ENCODE measurements around the gene PPARA.

PPARA gene

DNA sequence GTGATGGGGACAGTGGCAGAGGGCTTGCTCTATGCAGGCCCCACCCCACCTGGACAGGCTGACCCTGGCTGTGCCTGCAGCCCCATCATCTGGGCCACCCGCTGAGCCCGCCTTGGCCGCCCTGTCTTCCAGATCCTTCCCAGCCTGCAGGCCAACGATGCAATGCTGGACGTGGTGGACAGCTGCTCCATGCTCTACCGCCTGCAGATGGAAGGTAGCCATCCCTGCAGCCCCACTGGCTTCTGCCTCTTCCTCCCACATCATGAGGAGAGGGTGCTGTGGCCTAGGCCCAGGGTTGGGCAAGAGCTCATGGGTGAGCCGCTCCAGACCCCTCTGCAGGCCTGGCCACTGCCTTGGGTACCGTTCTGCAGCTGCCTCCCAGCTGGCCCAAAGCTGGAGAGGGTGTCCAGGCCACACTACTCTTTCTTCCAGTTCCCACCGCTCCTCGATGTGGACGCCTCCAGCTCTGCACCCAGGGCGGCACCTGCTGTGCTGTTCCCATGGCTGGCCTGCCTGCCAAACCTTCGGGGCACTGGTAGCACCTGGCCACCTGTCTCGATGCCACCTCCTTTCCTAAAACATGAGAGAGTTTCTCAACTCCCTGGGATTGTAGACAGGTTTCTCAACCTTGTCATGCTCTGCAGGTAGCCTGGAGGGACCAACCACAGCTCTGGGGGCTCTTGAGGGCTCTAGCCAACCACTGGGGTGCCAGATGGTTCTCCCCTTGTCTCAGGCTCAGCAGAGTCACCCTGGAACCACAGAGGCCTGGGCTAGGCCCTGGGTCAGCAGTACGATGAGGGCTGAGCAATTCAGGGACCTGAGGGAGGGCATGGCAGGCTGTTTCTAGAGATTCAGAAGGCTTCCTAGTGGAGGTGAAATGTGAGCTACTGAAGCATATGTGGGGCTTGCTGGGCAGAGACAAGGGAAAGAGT is 136.9 kb downstream of the PPARA start:
- H3K9ac ChIP-seq (ENCODE audit: low read length): no peak overlapping the region
- H3K4me3 ChIP-seq (ENCODE audit: low read length): no peak overlapping the region
- peaks cover 2% of the 10 kb centered on the region; the same call in 1 of the 2 replicates for H3K4me1 ChIP-seq (ENCODE audit: low read length)
- no peak overlapping the region for H2AFZ ChIP-seq (ENCODE audit: low read depth, low read length)
- no peaks in the 10 kb centered on the region for H3K9me3 ChIP-seq (ENCODE audit: insufficient read depth, low read length)
- TF ChIP-seq, protein P1, sequence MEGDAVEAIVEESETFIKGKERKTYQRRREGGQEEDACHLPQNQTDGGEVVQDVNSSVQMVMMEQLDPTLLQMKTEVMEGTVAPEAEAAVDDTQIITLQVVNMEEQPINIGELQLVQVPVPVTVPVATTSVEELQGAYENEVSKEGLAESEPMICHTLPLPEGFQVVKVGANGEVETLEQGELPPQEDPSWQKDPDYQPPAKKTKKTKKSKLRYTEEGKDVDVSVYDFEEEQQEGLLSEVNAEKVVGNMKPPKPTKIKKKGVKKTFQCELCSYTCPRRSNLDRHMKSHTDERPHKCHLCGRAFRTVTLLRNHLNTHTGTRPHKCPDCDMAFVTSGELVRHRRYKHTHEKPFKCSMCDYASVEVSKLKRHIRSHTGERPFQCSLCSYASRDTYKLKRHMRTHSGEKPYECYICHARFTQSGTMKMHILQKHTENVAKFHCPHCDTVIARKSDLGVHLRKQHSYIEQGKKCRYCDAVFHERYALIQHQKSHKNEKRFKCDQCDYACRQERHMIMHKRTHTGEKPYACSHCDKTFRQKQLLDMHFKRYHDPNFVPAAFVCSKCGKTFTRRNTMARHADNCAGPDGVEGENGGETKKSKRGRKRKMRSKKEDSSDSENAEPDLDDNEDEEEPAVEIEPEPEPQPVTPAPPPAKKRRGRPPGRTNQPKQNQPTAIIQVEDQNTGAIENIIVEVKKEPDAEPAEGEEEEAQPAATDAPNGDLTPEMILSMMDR (IDR thresholded peaks at IDR 0.05; ENCODE audit: low read depth, low read length): no peak
- TF ChIP-seq EZH2phosphoT487 (IDR thresholded peaks at IDR 0.05; ENCODE audit: low read depth): no peak
- no peak overlapping the region for H3K4me2 ChIP-seq (ENCODE audit: low read length)
- peaks cover 2% of the 10 kb centered on the region for H3K36me3 ChIP-seq (replicated peaks; ENCODE audit: low read depth, low read length)
- H3K79me2 ChIP-seq (ENCODE audit: low read length): no peaks in the 10 kb centered on the region
- no peaks in the 10 kb centered on the region for H4K20me1 ChIP-seq (ENCODE audit: insufficient read depth, low read length)
- H3K27me3 ChIP-seq (ENCODE audit: low read depth, low read length): no peaks in the 10 kb centered on the region
- H3K27ac ChIP-seq (ENCODE audit: low read length): no peak overlapping the region

- no peak overlapping the region for H3K9ac ChIP-seq (ENCODE audit: low read length)
- H4K20me1 ChIP-seq (ENCODE audit: insufficient read depth, low read length): no peaks in the 10 kb centered on the region
- H2AFZ ChIP-seq (ENCODE audit: low read depth, low read length): no peak overlapping the region
- peaks cover 5% of the 10 kb centered on the region for H3K36me3 ChIP-seq (replicated peaks; ENCODE audit: low read depth, low read length)
- H3K27me3 ChIP-seq (ENCODE audit: low read depth, low read length): no peaks in the 10 kb centered on the region
- H3K4me3 ChIP-seq (ENCODE audit: low read length): no peak overlapping the region
- H3K79me2 ChIP-seq (ENCODE audit: low read length): no peaks in the 10 kb centered on the region
- no peak for TF ChIP-seq EZH2phosphoT487 (IDR thresholded peaks at IDR 0.05; ENCODE audit: low read depth)
- TF ChIP-seq, protein P1 (IDR thresholded peaks at IDR 0.05; ENCODE audit: low read depth, low read length): no peak
- H3K4me2 ChIP-seq (ENCODE audit: low read length): no peak overlapping the region
- peaks cover 2% of the 10 kb centered on the region; the same call in 1 of the 2 replicates for H3K4me1 ChIP-seq (ENCODE audit: low read length)
- no peak overlapping the region for H3K27ac ChIP-seq (ENCODE audit: low read length)
- no peaks in the 10 kb centered on the region for H3K9me3 ChIP-seq (ENCODE audit: insufficient read depth, low read length)
These were observed 137.8 kb downstream of the PPARA start for GRCh38 chr22:46287873-46288751.

DNA sequence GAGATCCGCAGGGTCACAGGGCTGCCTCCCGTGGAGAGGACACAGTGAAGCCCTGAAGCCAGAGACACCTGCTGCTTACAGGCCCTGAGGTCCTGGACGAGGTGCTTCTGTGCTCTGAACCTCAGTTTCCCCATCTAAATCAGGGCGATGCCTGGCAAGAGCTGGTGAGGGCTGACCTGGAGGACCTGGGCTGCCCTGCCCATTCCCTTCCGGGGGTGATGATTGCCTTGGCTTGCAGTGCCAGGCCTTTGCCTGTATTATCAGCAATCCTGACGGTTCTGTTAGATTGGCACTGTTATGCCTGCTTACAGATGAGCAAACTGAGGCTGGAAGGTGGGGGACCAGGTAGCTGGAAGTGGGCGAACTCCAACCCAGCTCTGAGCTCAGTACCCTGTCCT is 138.5 kb downstream of the PPARA start:
- Histone ChIP-seq H3K27ac (ENCODE audit: low read length) (no peak overlapping the region), H3K4me3 (ENCODE audit: low read length) (no peak overlapping the region), H3K9ac (ENCODE audit: low read length) (no peak overlapping the region), H3K4me1 (ENCODE audit: low read length) (peaks cover 2% of the 10 kb centered on the region; the same call in 1 of the 2 replicates), H3K79me2 (ENCODE audit: low read length) (no peaks in the 10 kb centered on the region), H2AFZ (ENCODE audit: low read depth, low read length) (no peak overlapping the region), H3K27me3 (ENCODE audit: low read depth, low read length) (no peaks in the 10 kb centered on the region), H3K4me2 (ENCODE audit: low read length) (no peak overlapping the region), H4K20me1 (ENCODE audit: insufficient read depth, low read length) (no peaks in the 10 kb centered on the region), H3K36me3 (replicated peaks; ENCODE audit: low read depth, low read length) (peaks cover 5% of the 10 kb centered on the region), H3K9me3 (ENCODE audit: insufficient read depth, low read length) (no peaks in the 10 kb centered on the region)
- TF ChIP-seq, protein P1 (IDR thresholded peaks at IDR 0.05; ENCODE audit: low read depth, low read length): no peak
- TF ChIP-seq EZH2phosphoT487 (IDR thresholded peaks at IDR 0.05; ENCODE audit: low read depth): no peak

Data from OCI-LY3 (cell line).